GM18507 (cell line): ENCODE results near the gene TKTL1.

Experiments used
- DNase-seq: peaks from one replicate; pipeline ENCODE4 v3.0.0; 2011; ENCODE audit warnings: low read depth; ENCODE audit not compliant: insufficient read length; ENCODE audit errors: extremely low spot score
- FAIRE-seq: peaks from 2 replicates; lab custom pipeline; 2011; peaks lifted over from hg19 to GRCh38; lab: Jason Lieb, UNC

TKTL1 gene

GRCh38 chrX:154371017-154371788 is 75.6 kb downstream of the TKTL1 start:
- FAIRE-seq, result peak; percentile 89

DNA sequence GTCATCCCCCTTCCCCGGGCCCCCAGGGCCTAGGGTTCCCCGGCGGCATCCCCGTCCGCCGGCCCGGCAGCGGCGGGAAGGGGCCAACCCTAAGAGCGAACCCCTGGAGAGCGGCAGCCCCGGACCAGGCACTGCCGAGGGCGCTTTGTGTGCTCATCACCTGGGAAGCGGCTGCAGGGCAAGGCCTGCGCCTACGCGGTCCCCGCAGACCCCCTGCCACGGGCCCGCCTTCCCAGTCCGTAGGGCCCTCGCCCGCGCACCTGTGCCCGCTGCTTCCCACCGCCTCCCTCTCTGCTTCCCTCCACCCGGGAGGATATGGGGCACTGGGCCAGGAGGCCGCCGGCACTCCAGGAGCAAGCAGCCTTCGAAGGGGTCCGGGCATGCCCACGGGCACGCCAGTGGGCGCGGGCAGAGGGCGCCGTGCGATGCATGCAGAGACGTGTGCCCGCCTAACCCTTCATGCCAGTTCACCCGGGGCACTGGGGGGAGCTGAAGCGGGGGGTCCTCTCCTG is 76.2 kb downstream of the TKTL1 start:
- DNase-seq (no peak), FAIRE-seq (no peak)

More at GRCh38 chrX:154371017-154371788, 75.6 kb downstream of the TKTL1 start:
- DNase-seq, result peak; percentile 54

- peak; percentile 87 for FAIRE-seq
These were observed 77.0 kb downstream of the TKTL1 start for GRCh38 chrX:154372612-154373022.

GRCh38 chrX:154373340-154374306 is 78.0 kb downstream of the TKTL1 start:
- DNase-seq (no peak), FAIRE-seq (no peak)

More at GRCh38 chrX:154372612-154373022, 77.0 kb downstream of the TKTL1 start:
- DNase-seq, result no peak

- no peak for DNase-seq
- FAIRE-seq, result peak; percentile 63
These were observed 78.9 kb downstream of the TKTL1 start, which contains the start of gene FLNA for GRCh38 chrX:154374313-154375155. Gene FLNA, minus strand, starts transcription at chrX:154374634. Its CDS starts 3,389 bp downstream, at chrX:154371245.

- DNase-seq, result no peak
- FAIRE-seq, result no peak
These were observed 79.5 kb downstream of the TKTL1 start for GRCh38 chrX:154375156-154375504.

DNA sequence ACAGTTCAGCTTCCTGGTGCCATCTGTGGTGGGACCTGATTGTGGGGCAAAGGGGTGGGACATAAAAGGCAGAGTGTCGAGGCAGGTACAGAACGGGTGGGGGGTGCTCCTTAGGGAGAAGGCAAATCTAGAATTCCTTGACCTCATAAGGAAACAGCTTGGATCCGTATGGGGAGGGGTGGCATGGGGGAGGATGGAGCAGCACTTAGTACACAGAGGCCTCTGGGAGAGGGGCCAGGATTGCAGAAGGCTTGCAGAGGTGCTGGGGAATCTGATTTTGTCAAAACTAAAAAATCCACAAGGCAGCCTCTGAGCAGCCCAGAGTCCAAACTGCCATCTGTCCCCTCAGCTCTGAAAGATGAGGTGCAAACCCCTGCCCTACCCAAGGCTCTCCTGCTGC is 81.2 kb downstream of the TKTL1 start:
- no peak for DNase-seq
- no peak for FAIRE-seq

GRCh38 chrX:154378059-154378798 is 82.6 kb downstream of the TKTL1 start:
- DNase-seq, result peak; percentile 47
- peak; percentile 68 for FAIRE-seq

DNA sequence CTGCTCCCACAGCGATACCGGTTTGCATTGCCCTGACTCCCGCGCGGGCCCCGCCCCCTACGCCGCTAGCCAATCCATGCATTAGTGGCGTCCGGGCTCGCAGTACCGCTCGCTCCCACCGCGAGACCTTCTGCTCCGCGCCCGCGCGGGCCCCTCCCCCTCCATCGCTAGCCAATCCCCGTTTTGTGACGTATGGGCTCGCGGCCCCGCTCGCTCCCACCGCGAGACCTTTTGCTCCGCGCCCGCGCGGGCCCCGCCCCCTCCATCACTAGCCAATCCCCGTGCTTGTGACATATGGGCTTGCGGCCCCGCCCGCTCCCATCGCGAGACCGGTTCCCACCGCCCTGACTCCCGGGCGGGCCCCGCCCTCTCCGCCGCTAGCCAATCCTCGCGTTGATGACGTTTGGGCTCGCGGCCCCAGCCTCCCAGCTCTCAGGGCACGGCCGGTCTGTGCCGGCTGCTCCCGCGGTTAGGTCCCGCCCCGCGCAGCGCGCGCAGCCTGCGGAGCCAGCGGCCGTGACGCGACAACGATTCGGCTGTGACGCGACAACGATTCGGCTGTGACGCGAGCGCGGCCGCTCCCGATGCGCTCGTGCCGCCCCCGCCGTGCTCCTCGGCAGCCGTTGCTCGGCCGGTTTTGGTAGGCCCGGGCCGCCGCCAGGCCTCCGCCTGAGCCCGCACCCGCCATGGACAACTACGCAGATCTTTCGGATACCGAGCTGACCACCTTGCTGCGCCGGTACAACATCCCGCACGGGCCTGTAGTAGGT is 83.4 kb downstream of the TKTL1 start, which contains the start of gene EMD:
Gene EMD (plus strand): TSS at position 497 of the 770 bp plus-strand sequence. CDS start 190 bp downstream, at position 687.
- peak; percentile 69 for DNase-seq
- peak; percentile 100 for FAIRE-seq

DNA sequence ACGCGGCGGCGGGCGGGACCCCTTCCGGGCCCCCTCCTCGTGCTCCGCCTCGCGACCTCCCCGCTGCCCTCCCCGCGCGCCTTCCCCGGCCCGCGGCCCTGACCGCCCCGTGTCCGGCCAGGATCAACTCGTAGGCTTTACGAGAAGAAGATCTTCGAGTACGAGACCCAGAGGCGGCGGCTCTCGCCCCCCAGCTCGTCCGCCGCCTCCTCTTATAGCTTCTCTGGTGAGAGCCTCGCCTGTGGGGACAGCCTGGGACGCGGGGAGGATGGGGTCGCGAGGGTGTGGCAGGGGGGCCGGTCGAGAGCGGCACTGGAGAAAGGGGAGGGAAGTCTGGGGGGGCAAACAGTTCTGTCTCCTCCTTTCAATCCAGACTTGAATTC is 84.0 kb downstream of the TKTL1 start:
- DNase-seq, result no peak
- no peak for FAIRE-seq
